Panc1 (cell line): ENCODE measurements around the gene TIMMDC1. TPM values are rescaled to one million over a fixed set of nuclear protein-coding genes. Genes with fewer than 3 reads are reported as not detected.

Experiments used
- ATAC-seq: fragments of 200-7000 bp; cut with Tn5 transposase; 2 replicates; pipeline ENCODE4 v1.9.1; 2020; ENCODE audit warnings: mild to moderate bottlenecking, moderate library complexity
- BruUV-seq: library from RNA; stranded (reverse); fragments of 400-500 nt; replicated peaks from 2 replicates; lab custom pipeline; 2021; lab: Mats Ljungman, UMichigan
- CTCF ChIA-PET: fragments of 300-600 bp; sonication (Branson Sonifier 250); formaldehyde crosslinking; loops from one replicate; lab custom pipeline; 2022; ENCODE audit warnings: antibody characterized with exemption; lab: Charles Lee
- POLR2A ChIA-PET: fragments of 300-600 bp; sonication (Branson Sonifier 250); formaldehyde crosslinking; loops from one replicate; lab custom pipeline; 2022; ENCODE audit warnings: antibody characterized with exemption; lab: Charles Lee
- DNase-seq: peaks from one replicate; pipeline ENCODE4 v3.0.0-alpha.2; 2010; ENCODE audit warnings: low read depth, low spot score
- H3K27ac ChIP-seq: 2 replicates; pipeline ENCODE4 v1.5.1; 2011; ENCODE audit warnings: mild to moderate bottlenecking, low read length, inconsistent platforms
- H3K27me3 ChIP-seq: fragments of 200-500 bp; sonication (Bioruptor generic); 2 replicates; pipeline ENCODE4 v1.6.0; 2014; ENCODE audit warnings: low read length, inconsistent platforms; ENCODE audit not compliant: control insufficient read depth, insufficient read depth
- H3K36me3 ChIP-seq: fragments of 200-500 bp; sonication (Bioruptor generic); 2 replicates; pipeline ENCODE4 v1.5.1; 2014; ENCODE audit warnings: inconsistent platforms, mild to moderate bottlenecking, low read length, moderate library complexity; ENCODE audit not compliant: control insufficient read depth, insufficient read depth
- H3K4me1 ChIP-seq: 2 replicates; pipeline ENCODE4 v1.5.1; 2011; ENCODE audit warnings: inconsistent platforms, mild to moderate bottlenecking, low read length, moderate library complexity; ENCODE audit not compliant: control insufficient read depth, insufficient read depth
- H3K4me3 ChIP-seq, 2 experiments: 2 replicates each; pipeline ENCODE4 v1.5.1; 2011 to 2012; ENCODE audit warnings: low read depth in 2 of 2, low read length in 2 of 2, mild to moderate bottlenecking in 2 of 2, inconsistent platforms in 1 of 2, moderate library complexity in 1 of 2
- H3K9me3 ChIP-seq: fragments of 200-500 bp; sonication (Bioruptor generic); 2 replicates; pipeline ENCODE4 v1.5.1; 2014; ENCODE audit warnings: low read depth, mild to moderate bottlenecking, inconsistent platforms, low read length, moderate library complexity; ENCODE audit not compliant: control insufficient read depth, insufficient read depth
- CTCF ChIP-seq: fragments of 450-650 bp; IDR thresholded peaks from 2 replicates; pipeline ENCODE4 v1.5.1; 2017; ENCODE audit warnings: mild to moderate bottlenecking
- POLR2AphosphoS5 ChIP-seq: IDR thresholded peaks from 2 replicates; pipeline ENCODE4 v1.6.1; 2012; ENCODE audit warnings: mild to moderate bottlenecking, low read depth, low read length, moderate library complexity
- REST ChIP-seq, 2 experiments: IDR thresholded peaks; 2 replicates each; pipeline ENCODE4 v1.6.1; 2011 to 2012; ENCODE audit warnings: low read depth in 2 of 2, control low read depth in 1 of 2, low read length in 1 of 2, mild to moderate bottlenecking in 1 of 2, moderate library complexity in 1 of 2; ENCODE audit not compliant: insufficient read depth in 1 of 2
- SIN3A ChIP-seq: IDR thresholded peaks from 2 replicates; pipeline ENCODE4 v1.6.1; 2012; ENCODE audit warnings: low read depth, mild to moderate bottlenecking, low read length, moderate library complexity, borderline replicate concordance; ENCODE audit not compliant: insufficient read depth
- TCF7L2 ChIP-seq: IDR thresholded peaks from 2 replicates; pipeline ENCODE4 v1.6.1; 2011; ENCODE audit warnings: mild to moderate bottlenecking, low read depth, low read length, inconsistent platforms
- in situ Hi-C: cut with HindIII; loops from 2 replicates; pipeline ENCODE4 v1.10.0; 2016; ENCODE audit warnings: low sequenced_read_pairs, low pct_unique_long_range_greater_than_20kb
- intact Hi-C: fragments of 100-400 bp; cut with micrococcal nuclease; formaldehyde crosslinking; loops from one replicate; pipeline ENCODE4 v1.10.0; 2022; ENCODE audit not compliant: unreplicated experiment
- total RNA-seq: library from RNA; stranded (reverse); gene quantifications from one replicate; pipeline ENCODE4 v1.2.1, GENCODE V29; 2021; ENCODE audit not compliant: unreplicated experiment

Gene TIMMDC1
- total RNA-seq, 1 experiment from 2014 or later: 170 TPM

GRCh38 chr3:119542168-119542767, 43.9 kb downstream of the TIMMDC1 start:
- ChIA-PET POLR2A (no interaction called here), CTCF (no interaction called here)
- intact Hi-C loops (no loop called here), in situ Hi-C loops (no loop called here)
- Histone ChIP-seq H3K27ac (no peak overlapping the region), H3K4me1 (no peaks in the 10 kb centered on the region), H3K4me3 (no peak overlapping the region), H3K27me3 (no peaks in the 10 kb centered on the region), H3K36me3 (no peaks in the 10 kb centered on the region), H3K9me3 (no peaks in the 10 kb centered on the region)
- BruUV-seq: no TSS peak
- DNase-seq: no peak
- TF ChIP-seq SIN3A (no peak), REST (IDR thresholded peaks at IDR 0.05; ENCODE audit: insufficient read depth in 1 of 2, low read depth in 2 of 2, low read length in 1 of 2) (no peak), POLR2AphosphoS5 (no peak), TCF7L2 (no peak), CTCF (no peak)
- ATAC-seq: no peak

- in situ Hi-C loops (no loop called here), intact Hi-C loops (no loop called here)
- no peak for DNase-seq
- H3K9me3 ChIP-seq: no peaks in the 10 kb centered on the region
- no peak overlapping the region for H3K27ac ChIP-seq
- no peaks in the 10 kb centered on the region for H3K36me3 ChIP-seq
- TF ChIP-seq SIN3A (no peak), TCF7L2 (no peak), POLR2AphosphoS5 (no peak), CTCF (no peak), REST (IDR thresholded peaks at IDR 0.05; ENCODE audit: insufficient read depth in 1 of 2, low read depth in 2 of 2, low read length in 1 of 2) (no peak)
- ChIA-PET POLR2A (no interaction called here), CTCF (no interaction called here)
- H3K4me1 ChIP-seq: no peaks in the 10 kb centered on the region
- no peaks in the 10 kb centered on the region for H3K27me3 ChIP-seq
- H3K4me3 ChIP-seq: no peak overlapping the region
- BruUV-seq: no TSS peak
- no peak for ATAC-seq
These were observed 44.8 kb downstream of the TIMMDC1 start for GRCh38 chr3:119543147-119543546.
